GM23248 (cell line): ENCODE data around the gene HEXA.

ENCODE experiments used
- EZH2 ChIP-seq: fragments of 200-600 bp; sonication (generic); IDR thresholded peaks from 2 replicates; pipeline ENCODE4 v1.6.1; 2018; ENCODE audit warnings: antibody characterized with exemption, mild to moderate bottlenecking; ENCODE audit not compliant: insufficient read depth, poor library complexity, severe bottlenecking
- EZH2phosphoT487 ChIP-seq: fragments of 200-600 bp; sonication (generic); IDR thresholded peaks from 2 replicates; pipeline ENCODE4 v1.6.1; 2018; ENCODE audit warnings: antibody characterized with exemption, moderate library complexity, mild to moderate bottlenecking, low read depth; ENCODE audit not compliant: insufficient read depth

DNA sequence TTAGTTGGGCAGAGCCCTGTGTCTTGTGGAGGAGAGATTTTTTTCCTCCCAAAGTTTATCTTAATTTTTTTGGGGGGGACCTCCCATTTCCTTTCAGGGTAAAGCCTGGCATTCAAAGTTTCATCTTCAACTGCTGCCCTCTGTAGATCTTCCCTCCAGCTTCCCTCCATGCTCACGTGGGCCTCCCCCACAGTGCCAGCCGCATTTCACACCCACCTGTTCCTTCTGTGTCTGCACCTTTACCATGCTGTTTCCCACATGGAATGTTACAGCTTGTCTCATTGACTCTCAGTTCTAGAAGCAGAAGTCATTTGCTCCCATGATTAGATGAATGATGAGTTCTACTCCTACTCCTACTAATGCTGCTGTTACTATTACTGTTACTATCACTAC lies 62.4 kb downstream of the HEXA start:
- TF ChIP-seq EZH2phosphoT487 (no peak), EZH2 (no peak)
